NK-92 (cell line): ENCODE data around the gene OXLD1.

Experiments used
- DNase-seq: peaks from one replicate; lab custom pipeline; 2025; ENCODE audit not compliant: unreplicated experiment; lab: John Stamatoyannopoulos, UW

OXLD1 gene

GRCh38 chr17:81702934-81703746 is 36.7 kb upstream of the OXLD1 start, which contains the start of gene MRPL12:
Gene MRPL12, plus strand, starts transcription at chr17:81703367. Its CDS starts 135 bp downstream, at chr17:81703502.
- DNase-seq = peak; percentile 18

- DNase-seq = no peak
These were observed 35.1 kb upstream of the OXLD1 start for GRCh38 chr17:81701288-81702071.

- DNase-seq = no peak
These were observed 34.2 kb upstream of the OXLD1 start for GRCh38 chr17:81700353-81701287.

- DNase-seq = no peak
These were observed 31.0 kb upstream of the OXLD1 start for GRCh38 chr17:81697261-81698044.

- no peak for DNase-seq
These were observed 30.0 kb upstream of the OXLD1 start for GRCh38 chr17:81696218-81696941.

GRCh38 chr17:81695801-81696200 is 29.4 kb upstream of the OXLD1 start:
- no peak for DNase-seq

GRCh38 chr17:81695211-81695610 is 28.8 kb upstream of the OXLD1 start:
- no peak for DNase-seq

GRCh38 chr17:81694810-81695209 is 28.4 kb upstream of the OXLD1 start:
- DNase-seq = no peak

GRCh38 chr17:81693509-81694210 is 27.3 kb upstream of the OXLD1 start:
- no peak for DNase-seq

- no peak for DNase-seq
These were observed 25.2 kb upstream of the OXLD1 start for GRCh38 chr17:81691608-81692007.

GRCh38 chr17:81691196-81691595 is 24.8 kb upstream of the OXLD1 start:
- DNase-seq = no peak

GRCh38 chr17:81690549-81690948 is 24.1 kb upstream of the OXLD1 start:
- no peak for DNase-seq

- no peak for DNase-seq
These were observed 23.7 kb upstream of the OXLD1 start for GRCh38 chr17:81690066-81690465.

- DNase-seq = no peak
These were observed 22.2 kb upstream of the OXLD1 start for GRCh38 chr17:81688616-81689015.

GRCh38 chr17:81687770-81688541 is 21.6 kb upstream of the OXLD1 start:
- DNase-seq = no peak

GRCh38 chr17:81686614-81687013 is 20.2 kb upstream of the OXLD1 start:
- DNase-seq = no peak

GRCh38 chr17:81685108-81685507 is 18.7 kb upstream of the OXLD1 start:
- no peak for DNase-seq

GRCh38 chr17:81684442-81684911 is 18.1 kb upstream of the OXLD1 start:
- no peak for DNase-seq
